ENCODE results near the gene ADAMTSL3.

The ADAMTSL3 gene

DNA sequence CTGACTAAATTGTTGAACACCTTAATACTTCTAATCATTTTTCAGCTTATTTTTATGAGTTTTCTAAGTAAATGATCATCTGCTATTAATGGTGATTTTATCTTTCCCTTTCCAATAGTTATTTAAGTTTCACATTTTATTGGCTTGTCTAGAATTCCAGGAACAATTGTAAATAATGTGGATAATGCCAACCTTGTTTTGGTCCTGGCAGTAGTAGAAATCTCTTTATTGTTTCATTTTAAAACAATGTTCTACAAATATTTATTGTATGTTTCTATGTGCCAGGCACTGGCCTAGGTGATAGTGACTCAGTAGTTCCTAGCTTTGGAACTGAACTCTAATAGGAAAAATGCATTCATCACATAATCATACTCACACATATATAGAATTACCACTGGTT lies 264.1 kb downstream of the ADAMTSL3 start:
- DNase-seq (ENCODE audit: low spot score), result no peak

GRCh38 chr15:83919319-83919830 lies 265.5 kb downstream of the ADAMTSL3 start:
- no peak for DNase-seq (ENCODE audit: low spot score)

- no peak for DNase-seq (ENCODE audit: low spot score)
These were observed 266.1 kb downstream of the ADAMTSL3 start for GRCh38 chr15:83919978-83920510.

DNA sequence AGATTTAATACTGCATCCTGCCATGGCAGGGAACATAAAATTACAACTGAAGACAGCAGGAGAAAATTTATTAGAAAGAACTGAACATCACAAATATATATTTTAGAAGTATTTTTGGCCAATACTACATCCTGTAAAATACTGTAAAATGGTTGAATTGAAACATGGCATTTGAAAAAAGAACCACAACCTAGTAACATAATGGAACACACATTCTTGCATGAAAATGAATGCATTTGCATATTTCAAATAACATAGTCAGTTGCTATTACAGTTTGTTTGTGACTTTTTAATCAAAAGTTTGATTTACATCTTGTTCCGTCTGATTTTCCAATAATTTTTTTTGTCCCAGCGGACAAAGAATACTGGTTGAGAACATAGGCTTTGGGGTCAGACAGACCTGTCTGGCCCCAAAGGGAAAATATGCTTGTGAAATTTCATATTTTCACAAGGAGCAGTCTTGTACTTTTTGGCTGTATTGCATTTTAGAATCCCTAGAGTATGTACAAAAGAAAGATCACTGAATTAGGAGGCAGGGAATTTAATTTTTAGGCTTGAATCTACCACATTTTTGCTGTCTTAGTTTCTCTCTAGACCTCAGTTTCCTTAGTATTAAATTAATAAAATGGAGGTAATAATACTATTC lies 268.8 kb downstream of the ADAMTSL3 start:
- DNase-seq (ENCODE audit: low spot score), result no peak

- DNase-seq (ENCODE audit: low spot score), result no peak
These were observed 272.2 kb downstream of the ADAMTSL3 start for GRCh38 chr15:83926116-83926515.

DNA sequence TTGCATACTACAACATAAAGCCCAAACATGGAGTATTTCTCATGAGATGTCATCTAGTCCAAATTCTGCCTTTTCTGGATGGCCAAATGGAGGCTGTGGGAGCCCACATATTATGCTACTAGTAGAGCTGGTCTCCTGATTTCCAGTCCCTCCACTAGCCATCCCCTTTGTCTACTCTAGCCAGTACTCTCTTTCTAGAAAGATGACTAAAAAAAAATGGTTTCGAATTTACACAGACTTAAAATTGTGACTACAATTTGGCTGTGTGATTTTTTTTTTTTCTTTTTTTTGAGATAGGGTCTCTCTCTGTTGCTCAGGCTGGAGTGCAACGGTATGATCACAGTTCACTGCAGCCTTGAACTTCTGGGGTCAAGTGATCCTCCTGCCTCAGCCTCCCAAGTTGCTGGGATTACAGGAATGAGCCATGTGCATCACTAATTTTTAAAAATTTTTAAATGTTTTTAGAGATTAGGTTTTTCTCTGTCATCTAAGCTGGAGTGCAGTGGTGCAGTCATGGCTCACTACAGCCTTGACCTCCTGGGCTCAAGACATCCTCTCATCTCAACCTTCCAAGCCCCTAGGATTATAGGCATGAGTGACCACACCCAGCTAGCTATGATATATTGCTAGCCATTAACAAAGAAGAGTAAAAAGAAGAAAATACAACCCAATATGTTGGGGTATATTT lies 273.9 kb downstream of the ADAMTSL3 start:
- no peak for DNase-seq (ENCODE audit: low spot score)

- DNase-seq (ENCODE audit: low spot score), result no peak
These were observed 274.4 kb downstream of the ADAMTSL3 start for GRCh38 chr15:83928392-83928734.

GRCh38 chr15:83928878-83929418 lies 275.0 kb downstream of the ADAMTSL3 start:
- DNase-seq (ENCODE audit: low spot score), result no peak

DNA sequence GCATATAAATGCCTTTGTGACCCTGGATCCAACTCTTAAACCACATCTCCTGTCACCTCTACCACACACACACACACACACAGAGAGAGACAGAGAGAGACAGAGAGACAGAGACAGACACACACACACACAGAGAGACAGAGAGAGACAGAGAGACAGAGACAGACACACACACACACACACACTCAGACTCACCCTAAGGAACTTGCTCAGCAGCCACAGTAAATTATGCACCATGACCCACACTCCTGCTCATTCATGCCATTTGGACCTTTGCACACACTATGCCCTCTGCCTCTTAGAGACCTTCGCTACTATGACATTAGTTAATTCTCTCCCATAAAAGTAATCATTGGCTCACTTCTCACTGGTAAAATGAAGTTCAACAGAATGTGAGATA lies 275.7 kb downstream of the ADAMTSL3 start:
- DNase-seq (ENCODE audit: low spot score), result no peak

DNA sequence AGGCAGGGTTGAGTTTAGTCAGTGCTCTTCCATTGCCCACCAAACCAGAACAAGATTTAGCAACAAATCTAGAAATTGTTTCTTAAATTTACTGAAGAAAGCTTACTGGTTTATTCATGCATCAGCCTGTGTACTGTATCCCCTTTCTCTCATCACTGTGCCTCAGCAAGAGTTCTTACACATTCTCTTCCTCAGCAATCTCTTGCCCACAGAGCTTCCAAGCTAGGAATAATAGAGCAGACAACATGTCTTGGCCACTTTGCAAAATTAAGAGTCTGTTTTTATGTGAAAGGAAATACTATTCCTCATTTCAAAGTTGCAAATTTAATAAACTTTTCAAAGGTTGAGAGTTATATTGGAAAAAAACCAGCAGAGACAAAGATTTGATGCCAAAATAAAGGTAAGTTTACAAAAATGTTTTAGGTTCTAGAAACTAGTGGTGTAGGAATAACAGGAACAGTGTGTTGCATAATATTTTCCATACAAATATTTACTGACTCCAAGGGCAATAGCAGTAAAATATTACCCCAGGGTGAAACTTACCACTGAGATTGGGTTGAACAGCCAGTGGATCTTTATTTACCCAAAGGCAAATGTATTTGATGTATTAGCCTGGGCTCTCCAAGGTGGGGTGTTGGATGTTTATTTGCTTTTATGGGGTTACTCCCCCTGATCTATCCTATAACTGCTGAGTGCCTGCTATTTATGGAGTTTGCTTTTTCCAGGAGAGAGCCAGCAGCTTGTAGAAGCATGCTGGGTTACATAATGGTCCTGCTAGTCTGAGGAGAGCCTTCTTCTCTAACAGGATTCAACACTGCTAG lies 276.7 kb downstream of the ADAMTSL3 start:
- DNase-seq (ENCODE audit: low spot score), result no peak

DNA sequence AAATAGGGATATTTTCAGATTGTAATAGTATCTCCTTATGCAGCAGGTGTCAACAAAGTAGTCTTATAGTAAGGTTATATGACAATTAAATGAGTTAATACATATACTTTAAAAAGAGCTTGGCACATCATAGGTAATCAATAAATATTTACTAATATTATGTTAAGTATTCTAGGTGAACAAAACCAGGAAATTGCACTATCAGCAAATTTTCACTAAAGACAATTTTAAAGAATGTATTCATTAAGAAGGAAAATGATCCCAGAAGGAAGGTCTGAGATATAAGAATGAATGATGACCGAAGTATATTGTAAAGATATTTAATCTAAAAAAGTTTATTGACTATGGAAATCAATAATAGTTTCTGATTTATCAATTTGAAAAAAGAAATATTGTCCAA lies 281.9 kb downstream of the ADAMTSL3 start:
- no peak for DNase-seq (ENCODE audit: low spot score)

DNA sequence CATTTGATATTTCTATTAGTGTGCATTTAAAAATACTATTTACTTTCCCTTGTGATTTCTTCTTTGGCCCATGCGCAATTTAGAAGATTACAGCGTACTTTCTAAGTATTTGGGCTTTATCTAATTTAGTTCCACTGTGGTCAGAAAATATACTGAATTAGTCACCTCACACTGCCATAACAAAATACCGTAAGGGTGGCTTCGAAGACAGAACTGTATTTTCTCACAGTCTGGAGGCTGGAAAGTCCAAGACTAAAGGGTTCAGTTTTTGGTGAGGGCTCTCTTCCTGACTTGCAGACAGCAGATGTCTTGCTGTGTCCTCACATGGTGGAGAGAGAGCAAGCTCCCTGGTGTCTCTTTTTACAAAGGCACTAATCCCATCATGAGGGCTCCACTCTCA lies 286.2 kb downstream of the ADAMTSL3 start:
- no peak for DNase-seq (ENCODE audit: low spot score)

DNA sequence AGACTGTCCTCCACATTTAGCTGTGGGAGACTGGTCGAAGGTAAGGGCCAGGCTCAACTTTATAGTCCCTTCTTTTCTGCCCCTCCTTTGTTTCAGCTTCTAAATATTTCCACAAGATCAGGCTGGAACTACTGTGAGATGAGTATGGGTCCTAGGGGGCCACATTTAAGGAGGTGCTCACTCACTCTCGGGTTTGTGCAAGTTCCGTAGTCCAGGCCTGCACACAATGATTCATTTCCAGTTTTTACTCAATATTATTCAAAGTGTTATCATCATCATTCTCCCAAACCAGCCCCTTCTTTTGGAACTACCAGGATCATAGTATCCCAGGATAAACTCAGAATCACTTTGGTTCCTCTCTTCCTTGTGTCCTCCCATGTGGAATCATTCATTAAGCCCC lies 289.1 kb downstream of the ADAMTSL3 start:
- DNase-seq (ENCODE audit: low spot score), result no peak

- no peak for DNase-seq (ENCODE audit: low spot score)
These were observed 290.0 kb downstream of the ADAMTSL3 start for GRCh38 chr15:83943849-83944404.

DNA sequence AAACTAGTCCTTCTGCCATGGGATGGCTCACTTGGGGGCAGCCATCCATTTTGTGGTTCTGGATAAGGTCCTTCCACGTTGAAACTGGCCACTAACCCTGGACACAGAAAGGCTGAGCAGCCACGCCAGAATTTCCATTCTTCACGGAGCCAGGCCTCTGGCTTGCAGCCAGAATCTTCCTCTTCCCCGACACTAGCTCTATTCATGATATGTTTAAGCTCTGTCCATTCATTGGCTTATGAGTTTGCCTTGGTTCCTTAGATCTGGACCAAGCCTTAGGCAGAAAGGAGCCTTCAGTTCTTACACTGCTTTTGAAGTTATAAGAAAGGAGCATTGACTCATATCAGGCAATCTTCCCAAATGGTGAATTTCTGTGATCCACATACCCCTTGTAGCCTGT lies 293.2 kb downstream of the ADAMTSL3 start:
- no peak for DNase-seq (ENCODE audit: low spot score)

DNA sequence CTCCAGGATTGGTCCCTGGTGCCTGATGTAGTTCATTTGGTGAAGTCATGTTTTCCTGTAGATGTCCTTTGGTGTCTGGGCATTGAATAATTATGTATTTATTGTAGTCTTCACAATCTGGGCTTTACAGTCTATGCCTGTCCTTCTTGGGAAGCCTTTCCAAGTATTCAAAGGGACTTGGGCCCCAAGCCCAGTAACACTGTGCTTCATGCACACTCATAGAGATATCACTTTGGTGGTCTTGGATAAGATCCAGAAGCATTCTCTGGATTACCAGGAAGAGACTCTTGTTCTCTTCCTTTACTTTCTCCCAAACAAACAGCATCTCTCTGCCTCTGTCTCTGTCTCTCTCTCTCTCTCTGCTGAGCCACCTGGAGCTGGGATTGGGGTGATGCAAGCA lies 300.6 kb downstream of the ADAMTSL3 start:
- no peak for DNase-seq (ENCODE audit: low spot score)

GRCh38 chr15:83955806-83956265 lies 301.9 kb downstream of the ADAMTSL3 start:
- no peak for DNase-seq (ENCODE audit: low spot score)

GRCh38 chr15:83956887-83957286 lies 303.0 kb downstream of the ADAMTSL3 start:
- DNase-seq (ENCODE audit: low spot score), result no peak

- no peak for DNase-seq (ENCODE audit: low spot score)
These were observed 305.6 kb downstream of the ADAMTSL3 start for GRCh38 chr15:83959477-83959876.

DNA sequence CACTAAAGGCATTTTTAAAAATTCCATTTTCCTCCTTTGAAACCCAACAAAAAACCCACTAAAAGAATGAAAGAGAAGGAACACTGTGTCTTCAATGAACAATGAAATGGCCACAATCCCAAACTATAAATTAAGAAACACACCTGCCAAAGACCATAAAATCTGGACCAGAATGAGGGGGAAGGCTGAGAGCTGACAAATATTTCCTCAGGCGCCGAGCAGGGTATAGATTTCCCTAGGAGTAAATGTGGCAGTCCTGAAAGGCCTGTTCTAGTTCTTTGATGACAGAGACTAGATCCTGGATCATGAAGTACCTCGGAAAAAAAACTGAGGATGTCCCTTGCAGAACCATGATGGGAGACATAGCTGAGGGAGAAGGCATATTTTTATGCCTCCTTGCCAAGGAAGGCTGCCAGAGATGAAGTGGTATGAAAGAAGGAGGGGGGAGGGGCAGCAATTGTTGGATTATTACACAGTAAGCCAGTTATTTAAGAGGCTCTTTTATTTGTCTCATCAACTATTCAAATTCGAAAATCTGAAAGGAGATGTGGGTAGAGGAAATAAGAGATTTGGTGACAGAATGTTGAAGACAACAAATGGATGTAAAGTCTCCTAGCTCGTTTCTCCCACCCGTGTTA lies 306.4 kb downstream of the ADAMTSL3 start:
- no peak for DNase-seq (ENCODE audit: low spot score)

GRCh38 chr15:83961311-83961710 lies 307.4 kb downstream of the ADAMTSL3 start:
- DNase-seq (ENCODE audit: low spot score), result no peak
